ENCODE data around the gene PDLIM7.

The PDLIM7 gene

DNA sequence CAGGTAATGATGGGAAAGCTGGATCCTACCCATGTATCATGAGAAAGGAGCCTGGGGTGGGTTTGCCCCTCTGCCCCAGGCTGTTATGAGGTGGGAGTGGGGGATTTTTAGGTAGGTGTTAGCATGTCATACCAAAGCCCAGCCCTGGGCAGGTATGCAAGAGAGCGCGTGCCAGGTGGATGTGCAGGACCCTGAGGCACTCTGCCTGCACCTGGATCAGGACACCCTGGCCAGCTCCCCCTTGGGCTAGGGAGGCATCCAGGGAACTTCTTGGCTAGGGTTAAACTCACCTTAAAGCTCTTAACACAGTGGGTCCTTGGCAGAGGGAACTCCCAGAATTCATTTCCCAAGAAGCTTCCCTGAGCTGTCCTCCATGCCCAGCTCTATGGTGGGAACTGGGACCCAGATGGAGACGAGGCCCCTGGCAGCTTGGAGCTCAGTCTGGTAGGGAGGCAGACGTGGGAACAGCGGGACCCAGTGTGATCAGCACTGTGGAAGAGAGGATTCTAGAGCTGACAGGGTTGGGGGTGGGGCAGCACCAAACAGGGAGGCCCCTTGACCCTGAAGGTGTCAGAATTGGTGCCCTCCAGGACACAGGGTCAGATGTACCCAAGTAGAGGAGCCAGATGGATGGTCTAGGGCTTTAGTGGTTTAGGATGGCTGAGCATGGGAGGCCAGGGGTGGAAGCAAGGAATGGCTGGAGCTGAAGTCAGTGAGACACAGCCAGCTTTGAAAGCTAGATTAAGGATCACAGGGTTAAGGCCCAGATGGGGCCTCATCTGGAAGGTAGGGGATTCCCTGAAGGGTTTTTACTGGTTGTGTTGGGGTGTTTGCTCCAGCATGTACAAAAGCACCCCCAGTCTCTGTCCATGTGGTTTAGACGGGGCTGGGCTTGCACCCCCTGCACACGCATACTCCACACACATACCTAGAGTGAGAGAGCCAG is 53.0 kb downstream of the PDLIM7 start:
- Histone ChIP-seq H3K4me3 (ENCODE audit: low read length) (no peak overlapping the region), H3K27me3 (ENCODE audit: control insufficient read depth, insufficient read depth, low read length) (peaks cover 20% of the 10 kb centered on the region), H3K4me1 (ENCODE audit: control insufficient read depth, insufficient read depth, low read length) (peaks cover 15% of the 10 kb centered on the region), H3K9ac (ENCODE audit: low read length) (no peak overlapping the region), H3K36me3 (ENCODE audit: control insufficient read depth, insufficient read depth, low read length) (no peaks in the 10 kb centered on the region), H3K9me3 (ENCODE audit: control insufficient read depth, low read length) (no peaks in the 10 kb centered on the region)

DNA sequence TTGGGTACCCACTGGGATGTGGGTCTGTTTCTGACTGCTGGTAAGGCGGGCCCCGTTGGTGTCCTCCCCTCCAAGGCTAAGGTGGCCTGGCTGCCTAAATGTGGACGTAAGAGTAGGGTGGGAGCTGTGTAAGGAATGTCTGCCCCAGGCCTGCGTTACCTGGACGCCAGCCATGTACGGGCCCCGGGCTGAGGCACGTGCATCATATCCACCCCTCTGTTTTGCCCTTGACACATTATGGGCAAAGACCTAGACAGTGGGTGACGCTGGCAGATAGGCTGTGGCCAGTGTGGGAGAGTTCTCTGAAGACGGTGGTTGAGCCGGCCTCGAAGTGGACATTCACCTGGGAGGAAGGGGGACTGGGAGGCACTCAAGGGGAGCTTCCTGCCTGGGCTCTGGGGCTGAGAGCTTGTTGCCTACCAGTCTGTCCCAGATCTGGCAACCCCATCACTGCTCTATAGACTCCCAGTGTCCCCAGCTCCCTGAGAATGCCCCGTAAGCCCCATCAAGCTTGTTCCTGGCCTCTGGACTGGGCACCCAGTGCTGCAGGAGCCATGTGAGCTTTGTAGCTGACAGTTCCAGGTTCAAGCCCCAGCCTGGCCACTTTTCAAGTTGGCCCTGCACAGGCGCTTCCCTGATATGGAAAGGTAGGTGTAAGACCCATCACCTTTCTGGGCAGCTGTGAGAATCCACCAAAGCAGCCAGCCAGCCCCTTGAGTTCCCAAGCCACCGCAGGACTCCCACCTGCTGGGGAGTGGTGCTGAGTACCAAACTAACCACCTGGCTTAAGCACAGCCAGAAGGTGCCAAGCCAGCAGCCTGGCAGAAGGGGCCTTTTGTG is 54.0 kb downstream of the PDLIM7 start:
- Histone ChIP-seq H3K9ac (ENCODE audit: low read length) (no peak overlapping the region), H3K4me3 (ENCODE audit: low read length) (no peak overlapping the region), H3K36me3 (ENCODE audit: control insufficient read depth, insufficient read depth, low read length) (no peaks in the 10 kb centered on the region)

DNA sequence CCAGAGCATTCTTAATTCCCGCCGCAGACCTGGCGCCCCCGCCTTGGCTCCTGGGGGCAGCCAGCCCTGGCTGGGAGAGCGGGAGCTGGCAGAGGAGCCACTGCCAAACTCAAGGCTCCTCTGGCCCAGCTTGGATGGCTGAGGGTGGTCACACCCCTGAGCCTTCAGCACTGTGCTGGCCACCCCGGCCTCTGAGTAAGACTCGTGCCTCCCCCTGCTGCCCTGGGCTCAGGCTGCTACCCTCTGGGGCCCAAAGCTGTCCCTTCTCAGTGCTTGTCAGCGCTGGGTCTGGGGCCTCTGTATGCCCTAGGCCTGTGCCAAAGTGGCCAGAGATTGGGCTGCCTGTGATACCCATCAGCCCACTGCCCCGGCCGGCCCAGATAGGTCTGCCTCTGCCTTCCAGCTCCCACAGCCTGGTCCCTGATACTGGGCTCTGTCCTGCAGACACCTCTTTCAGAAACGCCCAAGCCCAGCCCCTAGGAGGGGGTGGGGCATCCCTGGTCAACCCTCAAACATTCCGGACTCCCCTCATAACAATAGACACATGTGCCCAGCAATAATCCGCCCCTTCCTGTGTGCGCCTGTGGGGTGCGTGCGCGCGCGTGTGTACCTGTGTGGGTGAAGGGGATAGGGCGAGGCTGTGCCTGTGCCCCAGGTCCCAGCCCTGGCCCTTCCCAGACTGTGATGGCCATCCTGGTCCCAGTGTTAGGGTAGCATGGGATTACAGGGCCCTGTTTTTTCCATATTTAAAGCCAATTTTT is 55.2 kb downstream of the PDLIM7 start:
- Histone ChIP-seq H3K4me1 (ENCODE audit: control insufficient read depth, insufficient read depth, low read length) (peaks cover 6% of the 10 kb centered on the region), H3K9ac (ENCODE audit: low read length) (no peak overlapping the region), H3K27me3 (ENCODE audit: control insufficient read depth, insufficient read depth, low read length) (peaks cover 6% of the 10 kb centered on the region), H3K4me3 (ENCODE audit: low read length) (no peak overlapping the region), H3K36me3 (ENCODE audit: control insufficient read depth, insufficient read depth, low read length) (no peaks in the 10 kb centered on the region), H3K9me3 (ENCODE audit: control insufficient read depth, low read length) (no peaks in the 10 kb centered on the region)

More for the DNA sequence above, 54.0 kb downstream of the PDLIM7 start:
- Histone ChIP-seq H3K4me1 (ENCODE audit: control insufficient read depth, insufficient read depth, low read length) (peaks cover 15% of the 10 kb centered on the region), H3K9me3 (ENCODE audit: control insufficient read depth, low read length) (no peaks in the 10 kb centered on the region), H3K27me3 (ENCODE audit: control insufficient read depth, insufficient read depth, low read length) (peaks cover 15% of the 10 kb centered on the region)

DNA sequence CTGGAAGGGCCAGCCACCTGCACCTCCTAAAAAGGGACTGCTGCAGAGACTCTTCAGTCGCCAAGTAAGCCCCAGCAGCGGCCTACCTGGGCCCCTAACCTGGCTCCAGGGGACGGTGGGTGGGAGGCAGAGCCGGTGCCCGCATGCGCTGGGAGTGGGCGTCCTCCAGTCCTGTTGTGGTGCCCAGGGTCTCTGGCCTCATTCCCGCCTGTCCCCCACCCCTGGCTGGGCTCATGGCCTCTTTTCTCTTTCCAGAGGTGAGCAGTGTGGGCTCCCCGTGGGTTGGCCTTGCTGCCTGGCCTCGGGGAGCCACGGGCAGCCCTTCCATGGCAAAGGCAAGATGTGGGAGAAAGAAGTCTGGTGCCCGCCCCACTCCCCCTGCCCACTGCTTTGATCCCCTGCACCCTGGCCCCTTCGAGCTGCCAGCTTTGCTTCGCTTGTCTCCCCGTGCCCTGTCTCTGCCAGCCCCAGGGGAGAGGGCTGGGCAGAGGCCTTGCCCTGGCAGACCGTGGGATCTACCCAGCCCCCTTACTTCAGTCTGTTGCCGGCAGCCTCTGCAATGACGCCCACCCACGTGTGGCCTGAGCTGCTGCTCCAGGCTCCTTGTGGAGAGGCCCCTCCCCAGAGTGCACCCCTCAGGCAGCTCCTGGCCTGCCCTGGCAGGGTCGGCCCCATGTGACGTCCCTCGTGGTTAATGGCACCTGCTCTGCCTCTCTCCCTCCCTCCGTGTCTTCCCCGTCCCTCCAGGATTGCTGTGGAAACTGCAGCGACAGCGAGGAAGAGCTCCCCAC is 56.2 kb downstream of the PDLIM7 start:
- Histone ChIP-seq H3K27me3 (ENCODE audit: control insufficient read depth, insufficient read depth, low read length) (peaks cover 2% of the 10 kb centered on the region), H3K4me3 (ENCODE audit: low read length) (no peak overlapping the region), H3K4me1 (ENCODE audit: control insufficient read depth, insufficient read depth, low read length) (peaks cover 4% of the 10 kb centered on the region), H3K36me3 (ENCODE audit: control insufficient read depth, insufficient read depth, low read length) (no peaks in the 10 kb centered on the region), H3K9ac (ENCODE audit: low read length) (no peak overlapping the region), H3K9me3 (ENCODE audit: control insufficient read depth, low read length) (no peaks in the 10 kb centered on the region)

DNA sequence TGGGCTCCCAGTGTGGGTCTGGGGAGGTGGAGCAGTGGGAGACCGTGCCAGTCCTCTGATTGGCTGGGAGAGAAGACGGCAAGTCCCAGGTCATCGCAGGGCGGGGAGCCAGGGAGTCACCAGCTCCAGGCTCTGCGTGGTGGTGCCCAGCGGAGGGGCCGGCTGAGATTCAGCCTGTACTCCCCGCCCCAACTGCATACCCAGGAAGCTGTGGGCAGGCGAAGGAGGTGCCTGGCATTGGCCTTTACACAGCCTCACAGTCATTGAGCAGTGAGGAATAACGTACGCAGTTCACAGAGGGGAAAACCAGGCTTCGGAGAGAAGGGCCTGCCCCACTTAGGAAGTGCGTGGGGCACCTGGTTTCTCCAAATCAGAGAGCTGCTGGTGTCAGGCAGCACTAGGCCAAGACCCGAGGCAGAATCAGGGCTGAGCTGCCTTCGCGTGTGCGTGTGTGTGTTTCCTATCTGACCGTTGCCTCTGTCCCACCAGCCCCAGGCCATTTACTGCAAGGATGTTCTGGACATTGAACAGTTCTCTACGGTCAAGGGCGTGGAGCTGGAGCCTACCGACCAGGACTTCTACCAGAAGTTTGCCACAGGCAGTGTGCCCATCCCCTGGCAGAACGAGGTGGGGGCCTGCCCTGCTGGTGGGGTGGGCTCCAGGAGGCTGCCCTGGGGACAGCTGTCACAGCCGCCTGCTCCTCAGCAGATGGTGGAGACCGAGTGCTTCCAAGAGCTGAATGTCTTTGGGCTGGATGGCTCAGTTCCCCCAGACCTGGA is 57.0 kb downstream of the PDLIM7 start:
- Histone ChIP-seq H3K9ac (ENCODE audit: low read length) (no peak overlapping the region), H3K27me3 (ENCODE audit: control insufficient read depth, insufficient read depth, low read length) (no peaks in the 10 kb centered on the region), H3K36me3 (ENCODE audit: control insufficient read depth, insufficient read depth, low read length) (no peaks in the 10 kb centered on the region), H3K4me3 (ENCODE audit: low read length) (no peak overlapping the region), H3K4me1 (ENCODE audit: control insufficient read depth, insufficient read depth, low read length) (no peaks in the 10 kb centered on the region), H3K9me3 (ENCODE audit: control insufficient read depth, low read length) (no peaks in the 10 kb centered on the region)

DNA sequence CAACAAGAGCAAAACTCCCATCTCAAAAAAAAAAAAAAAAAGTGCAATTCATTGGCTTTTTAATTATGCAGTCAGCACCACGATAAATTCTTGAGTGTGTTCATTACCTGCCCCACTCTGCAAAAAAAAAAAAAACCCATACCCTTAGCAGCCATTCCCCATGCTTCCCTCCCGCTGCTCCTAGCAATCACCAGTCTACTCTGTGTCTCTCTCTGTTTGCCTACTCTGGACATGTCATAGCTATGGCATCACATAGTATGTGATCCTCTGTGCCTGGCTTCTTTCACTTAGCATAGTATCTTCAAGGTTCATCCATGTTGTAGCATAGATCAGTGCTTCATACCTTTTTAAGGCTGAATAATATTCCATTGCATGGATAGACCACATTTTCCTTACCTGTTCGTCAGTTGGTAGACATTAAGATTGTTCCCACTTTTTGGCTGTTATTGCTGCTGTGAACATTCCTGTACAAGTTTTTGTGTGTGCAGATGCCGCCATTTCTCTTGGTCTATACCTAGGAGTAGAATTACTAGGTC is 57.8 kb downstream of the PDLIM7 start:
- Histone ChIP-seq H3K9ac (ENCODE audit: low read length) (no peak overlapping the region), H3K9me3 (ENCODE audit: control insufficient read depth, low read length) (no peaks in the 10 kb centered on the region), H3K4me1 (ENCODE audit: control insufficient read depth, insufficient read depth, low read length) (no peaks in the 10 kb centered on the region), H3K36me3 (ENCODE audit: control insufficient read depth, insufficient read depth, low read length) (peaks cover 7% of the 10 kb centered on the region), H3K27me3 (ENCODE audit: control insufficient read depth, insufficient read depth, low read length) (no peaks in the 10 kb centered on the region), H3K4me3 (ENCODE audit: low read length) (no peak overlapping the region)

DNA sequence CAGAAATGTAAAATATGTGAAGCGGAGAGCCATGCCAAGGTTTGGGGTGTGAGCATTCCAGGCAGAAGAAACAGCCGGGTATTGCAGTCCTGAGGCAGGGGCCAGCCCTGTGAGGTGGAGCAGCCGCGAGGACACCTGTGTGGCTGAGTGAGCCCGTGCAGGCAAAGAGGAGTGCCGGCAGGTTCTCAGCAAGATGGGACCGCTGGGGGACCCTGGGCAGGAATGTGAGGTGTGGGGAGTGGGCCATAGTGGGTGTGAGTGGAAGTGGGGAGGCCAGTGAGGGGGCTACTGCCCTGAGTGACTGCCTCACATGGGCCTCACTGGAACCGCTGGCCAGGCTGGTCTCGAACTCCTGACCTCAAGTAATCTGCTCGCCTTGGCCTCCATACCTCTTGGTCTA is 58.9 kb downstream of the PDLIM7 start:
- H3K4me1 ChIP-seq (ENCODE audit: control insufficient read depth, insufficient read depth, low read length), result no peaks in the 10 kb centered on the region
- H3K9ac ChIP-seq (ENCODE audit: low read length), result no peak overlapping the region
- no peaks in the 10 kb centered on the region for H3K9me3 ChIP-seq (ENCODE audit: control insufficient read depth, low read length)
- no peak overlapping the region for H3K4me3 ChIP-seq (ENCODE audit: low read length)
- H3K27me3 ChIP-seq (ENCODE audit: control insufficient read depth, insufficient read depth, low read length), result no peaks in the 10 kb centered on the region
- peaks cover 16% of the 10 kb centered on the region for H3K36me3 ChIP-seq (ENCODE audit: control insufficient read depth, insufficient read depth, low read length)

DNA sequence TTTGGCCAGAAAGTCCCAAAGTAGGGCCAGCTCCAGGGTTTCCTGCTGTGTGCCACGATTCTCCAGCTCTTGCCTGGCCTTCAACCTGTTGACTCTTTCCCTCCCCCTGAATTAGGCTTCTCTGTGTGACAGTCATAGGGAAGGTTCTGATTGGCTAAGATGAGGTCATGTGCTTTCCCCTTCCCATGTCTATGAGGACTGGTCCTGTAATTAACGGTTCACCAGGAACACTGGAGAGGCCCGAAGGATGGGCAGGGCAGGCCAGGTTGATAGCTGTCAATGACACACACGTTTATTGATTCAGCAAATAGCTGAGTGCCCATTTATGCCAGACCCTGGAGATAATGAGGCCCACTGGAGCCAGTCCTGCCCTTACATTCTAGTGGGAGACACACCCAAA is 59.8 kb downstream of the PDLIM7 start:
- Histone ChIP-seq H3K4me1 (ENCODE audit: control insufficient read depth, insufficient read depth, low read length) (no peaks in the 10 kb centered on the region), H3K4me3 (ENCODE audit: low read length) (no peak overlapping the region), H3K9ac (ENCODE audit: low read length) (no peak overlapping the region), H3K9me3 (ENCODE audit: control insufficient read depth, low read length) (no peaks in the 10 kb centered on the region), H3K27me3 (ENCODE audit: control insufficient read depth, insufficient read depth, low read length) (no peaks in the 10 kb centered on the region), H3K36me3 (ENCODE audit: control insufficient read depth, insufficient read depth, low read length) (peaks cover 16% of the 10 kb centered on the region)

DNA sequence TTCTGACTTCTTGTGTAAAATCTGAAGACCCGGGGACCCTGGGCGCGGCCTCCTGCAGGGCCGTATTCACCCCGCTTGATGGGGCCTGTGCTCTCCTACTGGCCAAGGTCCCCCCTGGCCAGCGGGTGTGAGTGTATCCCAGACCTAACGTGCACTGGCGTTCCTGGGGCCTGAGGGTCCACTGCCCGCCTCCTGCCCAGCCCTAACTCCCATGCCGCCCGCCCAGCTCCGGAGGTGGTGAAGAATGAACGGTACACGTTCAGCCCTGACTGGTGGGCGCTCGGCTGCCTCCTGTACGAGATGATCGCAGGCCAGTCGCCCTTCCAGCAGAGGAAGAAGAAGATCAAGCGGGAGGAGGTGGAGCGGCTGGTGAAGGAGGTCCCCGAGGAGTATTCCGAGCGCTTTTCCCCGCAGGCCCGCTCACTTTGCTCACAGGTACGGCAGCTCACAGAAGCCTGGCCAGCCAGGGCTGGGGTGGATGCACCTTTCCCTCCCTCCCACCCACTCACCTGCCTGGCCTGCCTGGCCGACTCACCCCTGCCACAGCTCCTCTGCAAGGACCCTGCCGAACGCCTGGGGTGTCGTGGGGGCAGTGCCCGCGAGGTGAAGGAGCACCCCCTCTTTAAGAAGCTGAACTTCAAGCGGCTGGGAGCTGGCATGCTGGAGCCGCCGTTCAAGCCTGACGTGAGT is 61.4 kb downstream of the PDLIM7 start:
- H3K9ac ChIP-seq (ENCODE audit: low read length), result no peak overlapping the region
- peaks cover 19% of the 10 kb centered on the region for H3K36me3 ChIP-seq (ENCODE audit: control insufficient read depth, insufficient read depth, low read length)
- H3K27me3 ChIP-seq (ENCODE audit: control insufficient read depth, insufficient read depth, low read length), result no peaks in the 10 kb centered on the region
- no peak overlapping the region for H3K4me3 ChIP-seq (ENCODE audit: low read length)
- H3K4me1 ChIP-seq (ENCODE audit: control insufficient read depth, insufficient read depth, low read length), result peaks cover 8% of the 10 kb centered on the region
- no peaks in the 10 kb centered on the region for H3K9me3 ChIP-seq (ENCODE audit: control insufficient read depth, low read length)

DNA sequence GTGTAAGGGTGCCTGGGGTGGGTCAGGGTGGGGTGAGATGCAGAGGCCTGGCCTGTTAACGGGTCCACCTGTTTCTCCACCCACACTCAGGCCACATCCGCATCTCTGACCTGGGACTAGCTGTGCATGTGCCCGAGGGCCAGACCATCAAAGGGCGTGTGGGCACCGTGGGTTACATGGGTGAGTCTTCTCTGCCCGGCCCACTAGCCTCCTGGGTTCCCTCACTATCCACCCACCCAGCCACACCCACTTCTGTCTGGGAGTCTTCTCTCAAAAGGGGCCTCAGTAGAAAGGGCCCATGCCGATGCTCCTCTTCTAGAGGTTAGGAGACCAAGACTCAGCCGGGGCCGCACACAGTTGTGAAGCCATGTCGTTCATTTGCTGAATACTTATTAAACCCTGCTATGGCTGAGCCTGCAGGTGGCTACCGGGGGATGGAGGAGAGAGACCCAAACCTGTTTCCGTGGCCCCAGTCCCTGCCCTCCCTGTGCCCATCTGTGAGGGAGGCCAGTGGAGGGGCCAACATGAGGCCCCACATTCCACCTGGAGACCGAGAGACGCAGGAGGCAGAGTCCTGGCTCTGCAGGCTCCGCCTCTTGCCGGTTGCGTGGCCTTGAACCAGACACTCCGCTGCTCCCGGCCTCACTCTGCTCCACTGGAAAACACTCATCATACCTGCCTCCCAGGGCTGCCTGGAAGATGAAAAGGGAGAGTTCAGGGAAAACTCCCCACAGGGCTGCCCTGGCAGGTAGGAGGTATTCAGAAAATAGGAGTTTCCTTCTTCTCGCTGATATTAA is 62.3 kb downstream of the PDLIM7 start:
- H3K9me3 ChIP-seq (ENCODE audit: control insufficient read depth, low read length), result no peaks in the 10 kb centered on the region
- no peaks in the 10 kb centered on the region for H3K27me3 ChIP-seq (ENCODE audit: control insufficient read depth, insufficient read depth, low read length)
- no peak overlapping the region for H3K4me3 ChIP-seq (ENCODE audit: low read length)
- peaks cover 9% of the 10 kb centered on the region for H3K4me1 ChIP-seq (ENCODE audit: control insufficient read depth, insufficient read depth, low read length)
- peaks cover 19% of the 10 kb centered on the region for H3K36me3 ChIP-seq (ENCODE audit: control insufficient read depth, insufficient read depth, low read length)
- H3K9ac ChIP-seq (ENCODE audit: low read length), result no peak overlapping the region
